Mesendoderm (in vitro differentiated cells): Measurements from ENCODE around the gene SOX6.

Source experiments
- DNase-seq: peaks from one replicate; pipeline ENCODE4 v3.0.0; 2013
- H2AK5ac ChIP-seq: 2 replicates; pipeline ENCODE4 v1.6.1; 2013; ENCODE audit warnings: low read length, inconsistent platforms
- H2BK120ac ChIP-seq: 2 replicates; pipeline ENCODE4 v1.6.1; 2013; ENCODE audit warnings: low read depth, mild to moderate bottlenecking, low read length, moderate library complexity, mixed read lengths
- H2BK15ac ChIP-seq: replicated peaks from 2 replicates; pipeline ENCODE4 v1.6.1; 2013; ENCODE audit warnings: low read depth, mild to moderate bottlenecking, moderate library complexity
- H2BK5ac ChIP-seq: 2 replicates; pipeline ENCODE4 v1.6.1; 2013; ENCODE audit warnings: low read length, inconsistent platforms
- H3K18ac ChIP-seq: 2 replicates; pipeline ENCODE4 v1.6.1; 2013; ENCODE audit warnings: mild to moderate bottlenecking, low read length, mixed read lengths
- H3K23ac ChIP-seq: one replicate; pipeline ENCODE4 v1.6.1; 2013; ENCODE audit warnings: low read length
- H3K27ac ChIP-seq: 2 replicates; pipeline ENCODE4 v1.5.1; 2013; ENCODE audit warnings: low read depth, mild to moderate bottlenecking, inconsistent platforms, low read length, moderate library complexity
- H3K27me3 ChIP-seq: 2 replicates; pipeline ENCODE4 v1.6.1; 2013; ENCODE audit warnings: low read length, control low read depth, mild to moderate bottlenecking, inconsistent platforms; ENCODE audit not compliant: insufficient read depth, poor library complexity
- H3K36me3 ChIP-seq: 2 replicates; pipeline ENCODE4 v1.6.1; 2013; ENCODE audit warnings: low read length, inconsistent platforms; ENCODE audit not compliant: control insufficient read depth, insufficient read depth
- H3K4ac ChIP-seq: one replicate; pipeline ENCODE4 v1.6.1; 2013; ENCODE audit warnings: low read depth, mild to moderate bottlenecking, low read length, moderate library complexity
- H3K4me1 ChIP-seq: 2 replicates; pipeline ENCODE4 v1.6.1; 2013; ENCODE audit warnings: low read depth, low read length, inconsistent platforms; ENCODE audit not compliant: control insufficient read depth
- H3K4me2 ChIP-seq: 2 replicates; pipeline ENCODE4 v1.6.1; 2013; ENCODE audit warnings: low read length
- H3K4me3 ChIP-seq: 2 replicates; pipeline ENCODE4 v1.5.1; 2013; ENCODE audit warnings: mild to moderate bottlenecking, low read length
- H3K56ac ChIP-seq: one replicate; pipeline ENCODE4 v1.6.1; 2013; ENCODE audit warnings: low read length
- H3K79me1 ChIP-seq: 2 replicates; pipeline ENCODE4 v1.6.1; 2013; ENCODE audit warnings: low read length, inconsistent platforms
- H3K79me2 ChIP-seq: 2 replicates; pipeline ENCODE4 v1.6.1; 2013; ENCODE audit warnings: mild to moderate bottlenecking, low read length; ENCODE audit not compliant: control insufficient read depth, insufficient read depth
- H3K9ac ChIP-seq: 2 replicates; pipeline ENCODE4 v1.6.1; 2013; ENCODE audit warnings: low read length, inconsistent platforms
- H4K5ac ChIP-seq: one replicate; pipeline ENCODE4 v1.6.1; 2013; ENCODE audit warnings: low read length
- H4K8ac ChIP-seq: one replicate; pipeline ENCODE4 v1.6.1; 2013; ENCODE audit warnings: low read depth, mild to moderate bottlenecking, control low read depth, low read length, moderate library complexity
- WGBS: extraction: QIAGEN DNeasy Blood & Tissue Kit; methylation state at CpG from one replicate; pipeline ENCODE4 v1.1.7; 2013; ENCODE audit warnings: low lambda C conversion rate, missing lambda C conversion rate; ENCODE audit not compliant: insufficient coverage; ENCODE audit errors: extremely low coverage; 5-methylcytosine and 5-hydroxymethylcytosine counted together

SOX6 gene

GRCh38 chr11:15965562-15966250 lies 390.6 kb downstream of the SOX6 start:
- Histone ChIP-seq H3K79me2 (no peaks in the 10 kb centered on the region), H3K18ac (no peak overlapping the region), H3K27ac (no peak overlapping the region), H3K27me3 (no peaks in the 10 kb centered on the region), H3K9ac (no peak overlapping the region), H3K23ac (no peak overlapping the region), H3K4ac (no peak overlapping the region), H3K79me1 (no peaks in the 10 kb centered on the region), H3K4me3 (no peak overlapping the region), H2BK15ac (no peak overlapping the region), H3K4me1 (peaks cover 2% of the 10 kb centered on the region), H4K5ac (no peak overlapping the region), H4K8ac (no peak overlapping the region), H2AK5ac (no peak overlapping the region), H3K56ac (no peak overlapping the region), H2BK120ac (no peak overlapping the region), H3K36me3 (no peaks in the 10 kb centered on the region), H2BK5ac (no peak overlapping the region), H3K4me2 (no peak overlapping the region)
- DNase-seq = no peak
- no CpG with 5 or more reads among the region's 7 CpGs for WGBS

- H3K4ac ChIP-seq = no peak overlapping the region
- no CpG with 5 or more reads among the region's 1 CpG for WGBS
- no peaks in the 10 kb centered on the region for H3K79me2 ChIP-seq
- no peak overlapping the region for H3K18ac ChIP-seq
- H3K4me3 ChIP-seq = no peak overlapping the region
- no peak overlapping the region for H3K23ac ChIP-seq
- no peak overlapping the region for H3K56ac ChIP-seq
- no peak overlapping the region for H2BK5ac ChIP-seq
- H2BK120ac ChIP-seq = no peak overlapping the region
- H3K9ac ChIP-seq = no peak overlapping the region
- no peak overlapping the region for H3K27ac ChIP-seq
- no peaks in the 10 kb centered on the region for H3K79me1 ChIP-seq
- H3K27me3 ChIP-seq = no peaks in the 10 kb centered on the region
- H3K4me1 ChIP-seq = no peaks in the 10 kb centered on the region
- no peak overlapping the region for H2AK5ac ChIP-seq
- no peak overlapping the region for H4K8ac ChIP-seq
- no peak overlapping the region for H3K4me2 ChIP-seq
- H2BK15ac ChIP-seq = no peak overlapping the region
- no peak overlapping the region for H4K5ac ChIP-seq
- DNase-seq = no peak
- H3K36me3 ChIP-seq = no peaks in the 10 kb centered on the region
These were observed 393.1 kb downstream of the SOX6 start for GRCh38 chr11:15963266-15963665.

- no peak for DNase-seq
- H3K9ac ChIP-seq = no peak overlapping the region
- H2BK15ac ChIP-seq = no peak overlapping the region
- H2AK5ac ChIP-seq = no peak overlapping the region
- no peaks in the 10 kb centered on the region for H3K4me1 ChIP-seq
- no CpG with 5 or more reads among the region's 1 CpG for WGBS
- H2BK5ac ChIP-seq = no peak overlapping the region
- H3K79me2 ChIP-seq = no peaks in the 10 kb centered on the region
- no peak overlapping the region for H3K18ac ChIP-seq
- no peak overlapping the region for H3K56ac ChIP-seq
- no peaks in the 10 kb centered on the region for H3K36me3 ChIP-seq
- H3K27ac ChIP-seq = no peak overlapping the region
- no peaks in the 10 kb centered on the region for H3K27me3 ChIP-seq
- H3K79me1 ChIP-seq = no peaks in the 10 kb centered on the region
- H3K4ac ChIP-seq = no peak overlapping the region
- H4K8ac ChIP-seq = no peak overlapping the region
- no peak overlapping the region for H3K23ac ChIP-seq
- H4K5ac ChIP-seq = no peak overlapping the region
- no peak overlapping the region for H3K4me2 ChIP-seq
- no peak overlapping the region for H3K4me3 ChIP-seq
- no peak overlapping the region for H2BK120ac ChIP-seq
These were observed 397.4 kb downstream of the SOX6 start for GRCh38 chr11:15958910-15959309.

- Histone ChIP-seq H3K36me3 (no peaks in the 10 kb centered on the region), H2BK120ac (no peak overlapping the region), H2BK15ac (no peak overlapping the region), H3K4me2 (no peak overlapping the region), H3K56ac (no peak overlapping the region), H4K5ac (no peak overlapping the region), H3K4me3 (no peak overlapping the region), H3K79me1 (no peaks in the 10 kb centered on the region), H2AK5ac (no peak overlapping the region), H3K4ac (no peak overlapping the region), H3K18ac (no peak overlapping the region), H3K79me2 (no peaks in the 10 kb centered on the region), H3K27me3 (no peaks in the 10 kb centered on the region), H2BK5ac (no peak overlapping the region), H3K23ac (no peak overlapping the region), H3K9ac (no peak overlapping the region), H4K8ac (no peak overlapping the region), H3K27ac (no peak overlapping the region), H3K4me1 (no peaks in the 10 kb centered on the region)
- DNase-seq = no peak
- no CpG with 5 or more reads among the region's 2 CpGs for WGBS
These were observed 399.1 kb downstream of the SOX6 start for GRCh38 chr11:15957234-15957633.

- Histone ChIP-seq H3K18ac (no peak overlapping the region), H3K79me1 (no peaks in the 10 kb centered on the region), H2AK5ac (no peak overlapping the region), H3K4ac (no peak overlapping the region), H2BK120ac (no peak overlapping the region), H4K5ac (no peak overlapping the region), H3K27me3 (no peaks in the 10 kb centered on the region), H3K4me1 (no peaks in the 10 kb centered on the region), H3K27ac (no peak overlapping the region), H3K79me2 (no peaks in the 10 kb centered on the region), H4K8ac (no peak overlapping the region), H3K23ac (no peak overlapping the region), H3K4me3 (no peak overlapping the region), H2BK5ac (no peak overlapping the region), H3K56ac (no peak overlapping the region), H3K9ac (no peak overlapping the region), H3K36me3 (no peaks in the 10 kb centered on the region), H3K4me2 (no peak overlapping the region), H2BK15ac (no peak overlapping the region)
- DNase-seq = no peak
- no CpG with 5 or more reads among the region's 3 CpGs for WGBS
These were observed 400.0 kb downstream of the SOX6 start for GRCh38 chr11:15956302-15956701.

GRCh38 chr11:15955595-15955994 lies 400.8 kb downstream of the SOX6 start:
- Histone ChIP-seq H3K27ac (no peak overlapping the region), H2AK5ac (no peak overlapping the region), H3K23ac (no peak overlapping the region), H2BK5ac (no peak overlapping the region), H3K56ac (no peak overlapping the region), H4K8ac (no peak overlapping the region), H4K5ac (no peak overlapping the region), H3K36me3 (no peaks in the 10 kb centered on the region), H3K4me2 (no peak overlapping the region), H3K18ac (no peak overlapping the region), H3K79me2 (no peaks in the 10 kb centered on the region), H2BK15ac (no peak overlapping the region), H3K4me3 (no peak overlapping the region), H3K27me3 (no peaks in the 10 kb centered on the region), H3K9ac (no peak overlapping the region), H3K4me1 (no peaks in the 10 kb centered on the region), H3K79me1 (no peaks in the 10 kb centered on the region), H3K4ac (no peak overlapping the region), H2BK120ac (no peak overlapping the region)
- WGBS = no CpG with 5 or more reads among the region's 2 CpGs
- no peak for DNase-seq
